GM12865 (cell line): ENCODE results near the gene MOK.

ENCODE experiments used
- DNase-seq: peaks from one replicate; pipeline ENCODE4 v3.0.0; 2010; ENCODE audit warnings: low read depth
- H3K4me3 ChIP-seq: 2 replicates; pipeline ENCODE4 v1.5.1; 2011; ENCODE audit warnings: mild to moderate bottlenecking, low read depth, low read length, control low read depth
- CTCF ChIP-seq: IDR thresholded peaks from 2 replicates; pipeline ENCODE4 v1.5.1; 2011; ENCODE audit warnings: low read length, control low read depth, low read depth, inconsistent platforms; ENCODE audit not compliant: insufficient read depth; ENCODE audit errors: missing control alignments

The MOK gene

DNA sequence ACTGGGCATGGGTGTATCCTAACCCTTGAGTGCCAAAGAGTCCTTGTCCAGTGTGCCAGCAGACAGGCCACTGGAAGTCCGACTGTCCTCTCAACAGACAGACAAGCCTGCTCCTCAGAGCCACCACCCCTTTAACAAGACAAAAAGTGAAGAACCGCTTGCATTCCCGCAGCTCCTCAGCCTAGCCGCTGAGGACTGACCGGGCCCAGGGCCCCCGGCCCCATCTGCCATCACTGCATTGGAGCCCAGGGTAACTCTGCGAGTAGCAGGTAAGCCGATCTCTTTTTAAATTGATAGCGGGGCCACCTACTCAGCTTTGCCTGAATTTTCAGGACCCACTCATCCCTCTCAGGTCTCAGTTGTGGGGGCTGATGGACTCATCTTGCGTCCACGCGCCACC lies 68.9 kb downstream of the MOK start:
- no peak for DNase-seq
- no peak for TF ChIP-seq CTCF

GRCh38 chr14:102235275-102235897 lies 69.6 kb downstream of the MOK start:
- TF ChIP-seq CTCF, result peak; percentile 86
- DNase-seq, result peak; percentile 82
- H3K4me3 ChIP-seq, result no peak overlapping the region

More for the DNA sequence above, 68.9 kb downstream of the MOK start:
- no peak overlapping the region for H3K4me3 ChIP-seq

GRCh38 chr14:102234331-102235264 lies 70.4 kb downstream of the MOK start:
- no peak for DNase-seq
- H3K4me3 ChIP-seq, result no peak overlapping the region
- no peak for TF ChIP-seq CTCF

DNA sequence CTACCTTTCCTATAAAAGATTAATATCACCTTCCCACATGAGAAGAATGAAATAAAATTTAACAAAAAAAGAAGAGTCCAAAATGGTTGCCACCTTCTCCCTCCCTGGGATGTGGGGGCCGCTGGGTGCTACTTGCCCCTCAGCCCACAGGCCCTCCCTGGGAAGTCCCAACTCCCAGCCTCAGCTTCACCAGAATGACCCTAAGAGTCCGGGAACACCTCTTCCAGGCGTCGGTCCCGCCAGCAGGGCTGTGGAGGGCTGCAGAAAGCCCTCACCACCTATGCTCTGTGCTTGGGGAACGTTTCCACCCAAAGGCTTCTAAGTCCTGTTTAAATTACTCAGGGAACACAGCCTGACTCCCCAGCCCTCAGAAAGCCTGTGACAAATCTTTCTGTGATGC lies 71.9 kb downstream of the MOK start:
- no peak for TF ChIP-seq CTCF
- DNase-seq, result no peak
- no peak overlapping the region for H3K4me3 ChIP-seq

DNA sequence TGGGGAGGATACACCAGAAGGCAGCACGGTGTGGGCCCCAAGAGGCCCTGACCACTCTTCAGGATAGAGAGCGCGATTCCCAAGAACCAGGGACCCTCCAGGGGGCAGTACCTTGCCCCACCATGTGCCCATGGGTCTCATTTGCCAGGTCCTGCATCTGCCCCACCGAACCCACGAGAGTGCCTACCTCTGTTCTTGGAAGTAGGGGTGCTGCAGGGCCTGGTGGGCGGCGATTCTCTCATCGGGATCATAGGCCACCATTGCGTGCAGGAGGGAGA lies 72.7 kb downstream of the MOK start:
- TF ChIP-seq CTCF, result no peak
- no peak overlapping the region for H3K4me3 ChIP-seq
- no peak for DNase-seq

GRCh38 chr14:102231476-102232347 lies 73.3 kb downstream of the MOK start:
- DNase-seq, result no peak
- TF ChIP-seq CTCF, result no peak
- no peak overlapping the region for H3K4me3 ChIP-seq
